GM21390 (cell line): ENCODE results near the gene TRIP12.
"Not testable (repeated sequence)": the region's sequence is repeated elsewhere in the genome, so short reads cannot be mapped to it uniquely, and the experiment has no call there.

Experiments used
- ATAC-seq: cut with Tn5 transposase; IDR thresholded peaks from one replicate; pipeline ENCODE4 v1.9.1; 2021; ENCODE audit not compliant: unreplicated experiment

The TRIP12 gene

GRCh38 chr2:229725716-229726574 lies 195.9 kb downstream of the TRIP12 start:
- no peak for ATAC-seq

- ATAC-seq = not testable (repeated sequence)
These were observed 198.6 kb downstream of the TRIP12 start for GRCh38 chr2:229723192-229723591.

GRCh38 chr2:229719926-229720647 lies 201.7 kb downstream of the TRIP12 start:
- ATAC-seq = no peak

- ATAC-seq = no peak
These were observed 203.8 kb downstream of the TRIP12 start for GRCh38 chr2:229718057-229718456.

- ATAC-seq = no peak
These were observed 205.8 kb downstream of the TRIP12 start for GRCh38 chr2:229715895-229716507.

- ATAC-seq = peak; percentile 32
These were observed 206.9 kb downstream of the TRIP12 start for GRCh38 chr2:229714736-229715541.

- peak; percentile 76 for ATAC-seq
These were observed 207.6 kb downstream of the TRIP12 start, which contains the start of gene DNER for GRCh38 chr2:229714080-229714735. Gene DNER, minus strand, starts transcription at chr2:229714555. Its CDS starts 132 bp downstream, at chr2:229714423.
